ENCODE data around the gene SLC34A1.

The SLC34A1 gene

DNA sequence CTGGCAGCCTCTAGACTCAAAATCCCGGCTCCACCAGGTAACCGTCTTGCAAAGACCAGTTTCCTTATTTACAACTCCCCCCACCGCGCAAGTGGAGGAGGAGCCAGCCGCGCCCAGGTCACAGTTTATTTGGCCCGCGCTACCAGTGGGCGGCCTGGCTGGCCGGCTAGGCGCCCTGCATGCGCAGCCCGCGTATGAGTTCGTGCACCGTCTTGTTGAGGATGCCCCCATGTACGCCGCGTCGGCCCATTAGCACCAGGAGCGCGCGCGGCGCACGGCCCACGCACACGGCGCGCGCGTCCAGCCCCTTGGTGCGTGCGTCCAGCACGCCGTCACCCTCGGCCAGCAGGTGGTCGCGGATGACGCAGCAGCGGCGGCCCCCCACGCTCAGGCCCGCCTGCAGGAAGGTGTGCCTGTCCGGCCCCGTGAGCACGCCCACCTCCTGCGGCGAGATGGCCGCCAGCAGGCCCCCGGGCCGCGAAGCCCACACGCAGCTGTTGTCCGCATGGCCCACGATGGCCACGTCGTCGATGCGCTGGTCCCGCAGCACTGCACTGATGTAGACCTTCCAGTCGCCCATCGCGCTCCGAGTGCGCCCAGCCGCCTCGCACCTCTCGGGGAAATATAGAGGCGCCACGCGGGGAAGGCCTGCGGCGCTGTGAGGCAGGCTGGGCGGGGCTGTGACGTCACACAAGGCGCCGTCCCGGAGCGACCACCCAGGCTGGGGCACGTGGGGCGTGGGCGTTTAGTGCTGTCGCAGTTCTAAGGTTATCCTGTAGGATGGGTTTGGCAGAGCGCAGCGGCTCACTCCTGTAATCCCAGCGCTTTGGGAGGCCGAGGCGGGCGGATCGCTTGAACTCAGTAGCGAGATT is 16.0 kb downstream of the SLC34A1 start, which contains the start of gene PFN3:
PFN3 (minus strand) TSS at position 665 of the 872 bp plus-strand sequence; CDS start at position 580, 85 bp downstream.
- Histone ChIP-seq H3K4me1 (ENCODE audit: control insufficient read depth, insufficient read depth, low read length) (no peaks in the 10 kb centered on the region), H3K36me3 (ENCODE audit: control insufficient read depth, insufficient read depth, low read length) (no peaks in the 10 kb centered on the region), H3K27me3 (ENCODE audit: control insufficient read depth, insufficient read depth, low read length) (peaks cover 45% of the 10 kb centered on the region), H3K9ac (ENCODE audit: low read depth, low read length) (no peak within 1 kb of the TSS), H3K4me3 (ENCODE audit: low read depth, low read length) (peak within 1 kb of the TSS; percentile 31), H3K9me3 (ENCODE audit: control insufficient read depth, insufficient read depth, low read length) (no peaks in the 10 kb centered on the region)

GRCh38 chr5:177402271-177403043 is 18.2 kb downstream of the SLC34A1 start:
- Histone ChIP-seq H3K27me3 (ENCODE audit: control insufficient read depth, insufficient read depth, low read length) (peaks cover 62% of the 10 kb centered on the region), H3K36me3 (ENCODE audit: control insufficient read depth, insufficient read depth, low read length) (no peaks in the 10 kb centered on the region), H3K4me3 (ENCODE audit: low read depth, low read length) (peak overlapping the region; percentile 69), H3K9ac (ENCODE audit: low read depth, low read length) (peak overlapping the region; percentile 29), H3K9me3 (ENCODE audit: control insufficient read depth, insufficient read depth, low read length) (no peaks in the 10 kb centered on the region), H3K4me1 (ENCODE audit: control insufficient read depth, insufficient read depth, low read length) (no peaks in the 10 kb centered on the region)

DNA sequence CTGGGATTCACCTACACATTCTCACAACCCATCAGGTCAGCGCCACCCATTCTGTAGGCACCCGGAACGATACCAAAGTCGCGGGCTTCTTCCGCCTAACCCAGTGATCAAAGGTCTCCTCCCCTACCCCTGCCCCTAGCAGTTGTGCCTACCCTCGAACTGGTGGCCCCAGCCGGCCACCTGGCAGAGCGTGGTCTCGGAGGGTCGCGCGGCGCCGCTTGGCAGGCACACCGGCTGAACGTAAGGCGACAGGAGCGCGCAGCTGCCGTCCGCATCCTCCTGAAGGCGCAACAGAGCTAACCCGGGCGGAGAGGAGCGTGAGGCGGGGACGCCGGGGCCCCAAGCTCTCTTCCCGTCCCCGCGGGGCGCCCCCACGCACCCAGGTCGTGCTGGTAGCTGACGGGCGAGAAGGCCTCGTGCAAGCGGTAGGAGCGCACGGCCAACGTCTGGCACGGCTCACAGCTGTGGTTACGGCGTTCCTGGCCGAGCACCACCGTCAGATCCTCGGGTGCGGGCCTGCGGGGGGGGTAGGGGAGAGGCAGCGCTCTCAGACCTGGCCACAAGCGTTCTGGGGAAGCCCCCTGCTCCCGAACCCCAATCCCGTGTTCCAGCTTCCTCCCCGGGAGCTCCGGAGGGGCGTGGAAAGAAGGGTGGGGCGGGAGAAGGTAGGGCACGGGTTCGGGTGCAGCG is 19.0 kb downstream of the SLC34A1 start:
- Histone ChIP-seq H3K9me3 (ENCODE audit: control insufficient read depth, insufficient read depth, low read length) (no peaks in the 10 kb centered on the region), H3K4me1 (ENCODE audit: control insufficient read depth, insufficient read depth, low read length) (no peaks in the 10 kb centered on the region), H3K4me3 (ENCODE audit: low read depth, low read length) (peak overlapping the region; percentile 69), H3K27me3 (ENCODE audit: control insufficient read depth, insufficient read depth, low read length) (peaks cover 64% of the 10 kb centered on the region), H3K9ac (ENCODE audit: low read depth, low read length) (no peak overlapping the region), H3K36me3 (ENCODE audit: control insufficient read depth, insufficient read depth, low read length) (no peaks in the 10 kb centered on the region)

DNA sequence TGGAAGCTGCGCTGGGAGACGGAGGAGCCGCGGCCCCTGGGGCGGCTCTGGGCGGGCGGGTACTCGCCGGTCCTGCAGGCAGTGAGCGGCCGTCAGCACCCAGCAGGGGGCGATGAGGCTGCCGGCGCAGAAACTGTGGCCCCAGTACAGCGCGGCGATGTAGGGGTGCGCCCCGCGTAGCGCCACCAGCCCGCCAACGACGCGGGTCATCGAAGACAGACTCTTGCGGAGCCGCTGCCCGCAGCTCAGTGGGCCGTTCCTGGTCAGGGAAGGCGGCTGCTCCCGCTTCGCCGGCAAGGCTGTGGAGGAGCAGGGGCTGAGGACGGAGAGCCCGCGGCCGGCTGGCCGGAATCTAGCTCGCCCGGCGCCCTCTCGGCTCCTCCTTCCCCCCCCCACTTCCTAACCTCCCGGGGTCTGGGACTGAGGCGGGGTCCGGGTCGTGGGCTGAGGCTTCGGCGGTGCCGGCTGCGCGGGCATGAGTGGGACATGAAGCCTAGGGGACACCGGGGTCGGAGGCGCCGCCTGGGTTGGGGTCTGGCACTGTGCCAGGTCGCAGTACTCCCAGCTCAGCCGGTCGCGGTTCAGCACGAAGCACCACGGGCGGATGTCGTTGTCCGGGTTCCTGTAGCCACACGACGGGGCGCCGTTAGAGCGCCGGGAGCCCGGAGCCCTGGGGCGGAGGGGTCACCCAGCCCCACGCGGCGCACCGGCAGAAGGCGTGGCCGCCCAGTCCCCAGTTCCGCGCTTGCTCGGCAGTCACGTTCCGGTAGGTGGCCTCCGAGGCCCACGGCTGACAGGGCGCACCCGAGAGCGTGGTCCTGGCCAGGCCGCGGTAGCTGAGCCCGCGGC is 19.8 kb downstream of the SLC34A1 start:
- Histone ChIP-seq H3K27me3 (ENCODE audit: control insufficient read depth, insufficient read depth, low read length) (peaks cover 70% of the 10 kb centered on the region), H3K4me1 (ENCODE audit: control insufficient read depth, insufficient read depth, low read length) (no peaks in the 10 kb centered on the region), H3K9me3 (ENCODE audit: control insufficient read depth, insufficient read depth, low read length) (no peaks in the 10 kb centered on the region), H3K36me3 (ENCODE audit: control insufficient read depth, insufficient read depth, low read length) (no peaks in the 10 kb centered on the region), H3K9ac (ENCODE audit: low read depth, low read length) (peak overlapping the region; percentile 47), H3K4me3 (ENCODE audit: low read depth, low read length) (peak overlapping the region; percentile 69)

GRCh38 chr5:177404641-177405179 is 20.5 kb downstream of the SLC34A1 start:
- Histone ChIP-seq H3K36me3 (ENCODE audit: control insufficient read depth, insufficient read depth, low read length) (no peaks in the 10 kb centered on the region), H3K27me3 (ENCODE audit: control insufficient read depth, insufficient read depth, low read length) (peaks cover 70% of the 10 kb centered on the region)

GRCh38 chr5:177405312-177405711 is 21.1 kb downstream of the SLC34A1 start:
- H3K36me3 ChIP-seq (ENCODE audit: control insufficient read depth, insufficient read depth, low read length) = no peaks in the 10 kb centered on the region
- no peaks in the 10 kb centered on the region for H3K4me1 ChIP-seq (ENCODE audit: control insufficient read depth, insufficient read depth, low read length)
- H3K9ac ChIP-seq (ENCODE audit: low read depth, low read length) = no peak overlapping the region
- no peaks in the 10 kb centered on the region for H3K9me3 ChIP-seq (ENCODE audit: control insufficient read depth, insufficient read depth, low read length)
- H3K4me3 ChIP-seq (ENCODE audit: low read depth, low read length) = peak overlapping the region; percentile 4
- H3K27me3 ChIP-seq (ENCODE audit: control insufficient read depth, insufficient read depth, low read length) = peaks cover 70% of the 10 kb centered on the region

More at GRCh38 chr5:177404641-177405179, 20.5 kb downstream of the SLC34A1 start:
- Histone ChIP-seq H3K4me1 (ENCODE audit: control insufficient read depth, insufficient read depth, low read length) (no peaks in the 10 kb centered on the region), H3K9me3 (ENCODE audit: control insufficient read depth, insufficient read depth, low read length) (no peaks in the 10 kb centered on the region), H3K9ac (ENCODE audit: low read depth, low read length) (no peak overlapping the region), H3K4me3 (ENCODE audit: low read depth, low read length) (peak overlapping the region; percentile 69)

DNA sequence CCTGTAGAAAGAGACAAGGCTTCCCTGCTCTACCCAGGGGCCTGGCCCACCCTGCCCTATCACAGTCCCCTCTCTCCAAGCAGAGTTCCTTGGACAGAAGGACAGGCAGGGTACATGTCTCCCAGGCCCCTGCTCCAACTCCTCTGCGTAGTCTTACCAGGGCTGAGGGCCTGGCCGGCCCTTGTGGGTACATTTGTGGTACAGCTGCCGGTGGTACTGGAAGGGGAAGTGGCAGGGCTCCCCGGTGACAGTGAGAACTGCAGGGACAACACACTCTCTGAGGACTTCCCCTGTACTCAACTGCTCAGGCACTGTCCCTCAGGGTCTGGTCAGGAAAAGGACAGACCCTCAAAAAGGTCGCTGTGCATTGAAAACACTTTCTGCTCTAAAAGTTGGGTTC is 21.6 kb downstream of the SLC34A1 start:
- no peaks in the 10 kb centered on the region for H3K36me3 ChIP-seq (ENCODE audit: control insufficient read depth, insufficient read depth, low read length)
- H3K4me1 ChIP-seq (ENCODE audit: control insufficient read depth, insufficient read depth, low read length) = no peaks in the 10 kb centered on the region
- H3K9ac ChIP-seq (ENCODE audit: low read depth, low read length) = no peak overlapping the region
- H3K4me3 ChIP-seq (ENCODE audit: low read depth, low read length) = no peak overlapping the region
- H3K27me3 ChIP-seq (ENCODE audit: control insufficient read depth, insufficient read depth, low read length) = peaks cover 70% of the 10 kb centered on the region
- no peaks in the 10 kb centered on the region for H3K9me3 ChIP-seq (ENCODE audit: control insufficient read depth, insufficient read depth, low read length)

GRCh38 chr5:177409043-177409801 is 25.0 kb downstream of the SLC34A1 start, which contains the start of gene F12:
Gene F12 (minus strand): TSS chr5:177409564. CDS start chr5:177409527, 37 bp downstream.
- no peaks in the 10 kb centered on the region for H3K36me3 ChIP-seq (ENCODE audit: control insufficient read depth, insufficient read depth, low read length)
- no peak within 1 kb of the TSS for H3K4me3 ChIP-seq (ENCODE audit: low read depth, low read length)
- H3K9me3 ChIP-seq (ENCODE audit: control insufficient read depth, insufficient read depth, low read length) = no peaks in the 10 kb centered on the region
- peaks cover 45% of the 10 kb centered on the region for H3K27me3 ChIP-seq (ENCODE audit: control insufficient read depth, insufficient read depth, low read length)
- no peak within 1 kb of the TSS for H3K9ac ChIP-seq (ENCODE audit: low read depth, low read length)
- H3K4me1 ChIP-seq (ENCODE audit: control insufficient read depth, insufficient read depth, low read length) = no peaks in the 10 kb centered on the region

DNA sequence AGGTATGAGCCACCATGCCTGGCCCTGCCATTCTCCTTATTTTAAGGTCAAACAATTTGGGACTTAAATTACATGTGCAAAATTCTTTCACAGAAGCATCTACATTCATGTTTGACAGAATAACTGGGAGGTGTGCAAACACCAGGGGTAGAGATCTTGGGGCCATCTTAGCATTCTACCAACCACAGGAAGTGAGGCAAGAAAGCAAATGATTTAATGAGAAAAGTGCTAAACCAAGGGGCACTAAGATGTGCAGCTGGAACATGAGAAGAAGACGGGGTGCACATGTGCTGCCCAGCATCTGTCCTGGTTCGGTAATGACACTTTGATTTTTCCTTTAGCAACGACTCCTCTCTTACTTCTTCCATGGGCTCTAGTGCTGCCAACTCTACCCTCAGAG is 26.3 kb downstream of the SLC34A1 start:
- no peak overlapping the region for H3K4me3 ChIP-seq (ENCODE audit: low read depth, low read length)
- H3K9ac ChIP-seq (ENCODE audit: low read depth, low read length) = no peak overlapping the region
- H3K36me3 ChIP-seq (ENCODE audit: control insufficient read depth, insufficient read depth, low read length) = no peaks in the 10 kb centered on the region
- peaks cover 31% of the 10 kb centered on the region for H3K27me3 ChIP-seq (ENCODE audit: control insufficient read depth, insufficient read depth, low read length)
- no peaks in the 10 kb centered on the region for H3K9me3 ChIP-seq (ENCODE audit: control insufficient read depth, insufficient read depth, low read length)
- H3K4me1 ChIP-seq (ENCODE audit: control insufficient read depth, insufficient read depth, low read length) = no peaks in the 10 kb centered on the region

DNA sequence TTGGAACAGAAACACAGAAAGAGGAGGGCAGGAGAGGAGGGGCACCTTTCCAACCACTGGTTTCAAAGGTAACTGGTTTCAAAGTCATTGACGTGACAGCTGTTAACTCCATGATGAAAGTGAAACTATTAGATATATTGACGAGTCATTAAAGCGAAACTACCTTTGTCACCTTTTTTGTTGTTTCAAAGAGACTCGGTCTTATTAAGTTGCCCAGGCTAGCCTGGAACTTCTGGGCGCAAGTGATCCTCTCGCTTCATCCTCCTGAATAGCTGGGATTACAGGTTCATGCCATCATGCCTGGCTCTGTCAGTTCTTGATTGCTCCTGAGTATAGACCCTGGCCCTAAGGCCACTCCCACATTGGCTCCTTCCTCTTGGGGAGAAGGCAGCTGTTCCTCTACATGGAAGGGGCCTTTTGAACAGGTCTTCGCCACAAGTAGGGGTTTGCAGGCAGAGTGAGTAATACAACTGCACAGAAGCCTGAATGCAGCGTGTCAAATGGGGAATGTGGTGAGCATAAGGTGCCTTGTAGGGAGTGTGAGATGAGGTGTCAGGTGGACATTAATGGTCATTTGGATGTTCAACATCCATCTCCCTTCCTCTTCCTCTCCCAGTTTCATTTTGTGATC is 28.5 kb downstream of the SLC34A1 start:
- Histone ChIP-seq H3K36me3 (ENCODE audit: control insufficient read depth, insufficient read depth, low read length) (no peaks in the 10 kb centered on the region), H3K27me3 (ENCODE audit: control insufficient read depth, insufficient read depth, low read length) (peaks cover 17% of the 10 kb centered on the region), H3K4me3 (ENCODE audit: low read depth, low read length) (no peak overlapping the region), H3K9ac (ENCODE audit: low read depth, low read length) (no peak overlapping the region), H3K9me3 (ENCODE audit: control insufficient read depth, insufficient read depth, low read length) (no peaks in the 10 kb centered on the region), H3K4me1 (ENCODE audit: control insufficient read depth, insufficient read depth, low read length) (no peaks in the 10 kb centered on the region)

Data from iPS-15b (cell line).